Sigmoid colon (tissue), 4 donors: ENCODE results near the gene AK8.

ENCODE experiments used
- POLR2AphosphoS5 ChIP-seq, 4 donors: sonication (generic); formaldehyde crosslinking; IDR thresholded peaks; one replicate each; pipeline ENCODE4 v1.6.1; 2017; ENCODE audit warnings: antibody characterized with exemption in 4 of 4
- TF ChIP-seq, protein P1 (sequence below), 4 experiments: fragments of 450-650 bp in 3 of 4; fragments of 200-600 bp in 1 of 4; IDR thresholded peaks; one replicate each; pipeline ENCODE4 v1.5.1; 2016 to 2019; ENCODE audit warnings: antibody characterized with exemption in 4 of 4, mild to moderate bottlenecking in 3 of 4, moderate library complexity in 2 of 4

DNA sequence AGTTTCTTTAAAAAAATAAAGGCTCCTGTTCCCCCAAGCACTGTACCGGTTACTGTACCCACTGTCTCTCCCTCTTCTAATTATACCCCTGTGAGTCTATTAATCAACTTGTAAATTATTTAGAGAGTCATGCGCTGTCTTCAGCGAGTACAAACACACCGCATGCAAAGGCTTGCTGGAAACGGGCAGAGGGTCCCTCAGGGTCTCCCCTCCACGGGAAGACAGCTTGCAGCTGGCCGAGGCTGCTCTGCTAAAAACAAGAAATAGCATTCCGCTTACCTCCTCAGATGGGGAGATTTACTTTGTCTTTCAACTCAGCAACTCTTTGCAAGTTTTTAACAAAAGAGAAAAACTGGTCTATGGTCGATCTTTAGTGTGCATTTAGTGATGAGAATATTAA is 71.8 kb downstream of the AK8 start:
- TF ChIP-seq, protein P1, sequence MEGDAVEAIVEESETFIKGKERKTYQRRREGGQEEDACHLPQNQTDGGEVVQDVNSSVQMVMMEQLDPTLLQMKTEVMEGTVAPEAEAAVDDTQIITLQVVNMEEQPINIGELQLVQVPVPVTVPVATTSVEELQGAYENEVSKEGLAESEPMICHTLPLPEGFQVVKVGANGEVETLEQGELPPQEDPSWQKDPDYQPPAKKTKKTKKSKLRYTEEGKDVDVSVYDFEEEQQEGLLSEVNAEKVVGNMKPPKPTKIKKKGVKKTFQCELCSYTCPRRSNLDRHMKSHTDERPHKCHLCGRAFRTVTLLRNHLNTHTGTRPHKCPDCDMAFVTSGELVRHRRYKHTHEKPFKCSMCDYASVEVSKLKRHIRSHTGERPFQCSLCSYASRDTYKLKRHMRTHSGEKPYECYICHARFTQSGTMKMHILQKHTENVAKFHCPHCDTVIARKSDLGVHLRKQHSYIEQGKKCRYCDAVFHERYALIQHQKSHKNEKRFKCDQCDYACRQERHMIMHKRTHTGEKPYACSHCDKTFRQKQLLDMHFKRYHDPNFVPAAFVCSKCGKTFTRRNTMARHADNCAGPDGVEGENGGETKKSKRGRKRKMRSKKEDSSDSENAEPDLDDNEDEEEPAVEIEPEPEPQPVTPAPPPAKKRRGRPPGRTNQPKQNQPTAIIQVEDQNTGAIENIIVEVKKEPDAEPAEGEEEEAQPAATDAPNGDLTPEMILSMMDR (IDR thresholded peaks at IDR 0.05), result no peak
- TF ChIP-seq POLR2AphosphoS5 (IDR thresholded peaks at IDR 0.05), result no peak
